Activated T-cell treated with anti-CD3 and anti-CD28 coated beads for 4 hours (primary cell): ENCODE measurements around the gene UGT1A4.

Experiments
- DNase-seq: peaks from one replicate; pipeline ENCODE4 v3.0.0-alpha.2; 2020

The UGT1A4 gene

GRCh38 chr2:233792720-233793119, 74.2 kb downstream of the UGT1A4 start:
- DNase-seq, result no peak

DNA sequence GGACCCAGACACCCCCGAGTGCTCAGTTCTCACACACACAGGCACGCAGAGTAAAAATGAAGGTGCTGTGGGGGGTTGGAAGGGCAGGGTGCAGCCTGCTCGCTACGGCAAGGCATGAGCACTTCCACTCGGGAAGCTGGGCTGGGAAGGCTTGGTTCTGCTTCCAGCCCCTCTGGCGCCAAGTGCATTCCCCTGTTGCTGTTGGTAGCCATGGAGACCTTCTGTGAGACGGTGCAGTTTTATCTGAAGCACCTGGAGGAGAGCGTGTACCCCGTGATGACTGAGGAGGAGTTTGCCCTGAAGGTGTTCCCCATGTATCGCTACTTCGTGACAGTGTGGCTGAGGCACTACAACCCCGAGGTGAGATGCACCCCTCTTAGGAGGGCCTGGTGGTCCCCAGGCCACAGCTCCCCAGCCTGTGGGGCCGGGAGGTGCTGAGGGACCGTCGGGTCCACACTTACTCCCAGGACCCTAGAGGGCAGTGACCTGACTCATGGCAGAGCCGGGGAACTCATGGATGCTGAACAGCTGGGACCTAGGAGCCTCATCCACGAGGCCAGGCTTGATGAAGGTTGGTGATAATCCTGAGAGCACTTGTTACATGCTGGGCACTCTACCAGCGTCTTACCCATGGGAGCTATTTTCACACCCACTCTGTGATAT, 75.1 kb downstream of the UGT1A4 start:
- DNase-seq, result no peak

- no peak for DNase-seq
These were observed 75.7 kb downstream of the UGT1A4 start for GRCh38 chr2:233794128-233794658.

GRCh38 chr2:233795735-233796171, 77.2 kb downstream of the UGT1A4 start:
- DNase-seq, result no peak

GRCh38 chr2:233796254-233796653, 77.7 kb downstream of the UGT1A4 start:
- no peak for DNase-seq

DNA sequence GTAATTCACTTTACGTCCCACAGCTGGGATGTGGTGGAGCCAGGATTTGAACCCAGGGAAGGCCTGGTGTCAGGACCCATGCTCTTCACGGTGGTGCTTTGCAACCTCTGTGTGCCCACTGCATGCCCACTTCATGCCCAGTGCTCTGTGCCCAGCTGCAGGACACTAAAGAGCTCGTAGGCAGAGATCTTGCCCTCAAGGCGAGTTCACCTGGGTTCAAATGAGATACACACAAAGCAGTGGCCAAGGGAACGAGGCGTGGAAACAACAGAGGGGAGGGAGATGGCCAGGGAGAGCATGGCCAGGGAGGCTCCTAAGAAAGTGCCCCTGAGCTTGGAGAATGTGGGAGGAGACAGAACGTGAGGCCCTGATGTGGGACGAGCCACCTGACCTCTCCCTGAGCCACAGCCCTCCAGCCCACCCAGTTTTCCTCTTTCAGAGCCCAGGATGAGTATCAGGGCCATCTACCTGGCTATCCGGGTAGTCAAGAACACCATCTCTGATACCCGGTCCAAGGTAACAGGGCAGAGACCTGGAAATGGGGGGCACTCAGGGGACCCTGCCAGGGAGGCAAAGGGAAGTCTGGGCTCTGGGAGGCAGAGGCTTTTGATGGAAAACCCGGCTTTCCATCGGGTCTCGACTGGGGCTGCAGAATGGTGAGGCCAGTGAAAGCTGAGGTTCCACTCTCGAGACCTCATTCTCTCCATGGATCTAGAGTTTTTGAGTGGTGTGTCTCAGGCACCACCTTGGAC, 80.0 kb downstream of the UGT1A4 start:
- DNase-seq, result no peak

- no peak for DNase-seq
These were observed 80.6 kb downstream of the UGT1A4 start for GRCh38 chr2:233799087-233799665.

DNA sequence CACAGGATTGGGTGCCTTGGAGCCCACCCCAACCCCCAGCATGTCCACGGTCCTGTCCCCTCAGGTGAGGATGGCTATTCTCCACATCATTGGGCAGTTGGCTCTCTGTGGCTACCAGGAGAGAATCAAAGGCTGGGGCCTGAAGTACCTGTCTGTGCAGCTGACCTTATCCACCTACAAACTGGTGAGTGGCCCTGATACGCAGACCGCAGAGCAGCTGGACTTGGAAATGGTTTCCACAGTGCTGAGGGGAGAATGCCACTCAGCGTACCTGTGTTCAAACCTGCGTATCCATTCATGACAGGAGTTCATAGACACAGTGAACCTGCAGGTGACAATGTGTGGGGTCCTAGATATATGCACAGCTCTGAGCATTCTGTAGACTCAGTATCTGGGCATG, 81.2 kb downstream of the UGT1A4 start:
- no peak for DNase-seq

DNA sequence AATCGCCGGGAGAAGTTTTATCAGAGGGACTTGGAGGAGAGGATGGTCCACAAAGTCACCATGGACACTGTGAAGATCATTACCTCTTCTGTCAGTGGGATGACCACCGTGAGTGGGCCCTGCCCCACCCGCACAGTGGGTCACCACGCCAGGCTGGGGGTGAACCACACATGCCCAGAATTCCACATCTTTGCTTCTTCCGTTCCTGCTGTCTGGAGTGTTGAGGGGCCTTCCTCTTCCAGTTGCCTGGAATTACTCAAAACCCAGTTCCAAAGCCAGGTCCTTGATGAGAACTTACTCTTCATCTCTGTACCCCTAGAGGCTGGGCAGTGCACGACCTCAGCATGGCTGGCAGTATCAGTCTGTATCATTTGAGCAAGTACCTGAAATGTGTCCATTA, 81.7 kb downstream of the UGT1A4 start:
- DNase-seq, result no peak

DNA sequence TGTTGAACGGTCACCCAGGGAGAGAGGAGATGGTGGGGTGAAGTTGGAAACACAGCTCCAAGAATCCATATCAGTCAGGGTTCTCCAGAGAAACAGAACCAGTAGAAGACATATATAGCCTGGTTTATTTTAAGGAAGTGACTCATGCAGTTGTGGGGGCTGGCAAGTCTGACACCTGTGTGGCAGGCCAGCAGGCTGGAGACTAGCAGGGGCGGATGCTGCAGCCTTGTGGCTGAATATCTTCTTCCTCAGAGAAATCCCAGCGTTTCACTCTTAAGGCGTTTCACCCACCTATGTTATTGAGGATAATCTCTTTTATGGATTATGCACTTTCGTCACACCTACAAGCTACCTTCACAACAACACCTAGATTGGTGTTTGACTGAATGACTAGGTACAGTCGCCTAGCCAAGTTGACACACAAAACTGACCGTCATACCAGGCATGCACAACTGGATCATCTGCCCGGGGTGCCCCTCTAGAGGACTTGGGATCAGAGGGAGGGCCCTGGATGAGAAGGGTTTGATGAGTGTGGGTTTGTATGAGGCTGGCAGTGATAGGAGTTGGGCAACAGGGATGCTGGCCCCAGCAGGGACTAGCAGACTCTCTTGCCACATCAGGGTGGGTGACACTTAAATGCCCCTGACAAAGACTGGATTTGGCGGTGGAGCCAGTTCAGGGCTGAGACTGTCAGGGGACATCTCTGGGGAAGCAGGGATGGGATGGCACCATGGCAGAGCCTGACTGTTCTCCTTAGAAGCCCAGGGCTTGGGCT, 83.0 kb downstream of the UGT1A4 start:
- no peak for DNase-seq

DNA sequence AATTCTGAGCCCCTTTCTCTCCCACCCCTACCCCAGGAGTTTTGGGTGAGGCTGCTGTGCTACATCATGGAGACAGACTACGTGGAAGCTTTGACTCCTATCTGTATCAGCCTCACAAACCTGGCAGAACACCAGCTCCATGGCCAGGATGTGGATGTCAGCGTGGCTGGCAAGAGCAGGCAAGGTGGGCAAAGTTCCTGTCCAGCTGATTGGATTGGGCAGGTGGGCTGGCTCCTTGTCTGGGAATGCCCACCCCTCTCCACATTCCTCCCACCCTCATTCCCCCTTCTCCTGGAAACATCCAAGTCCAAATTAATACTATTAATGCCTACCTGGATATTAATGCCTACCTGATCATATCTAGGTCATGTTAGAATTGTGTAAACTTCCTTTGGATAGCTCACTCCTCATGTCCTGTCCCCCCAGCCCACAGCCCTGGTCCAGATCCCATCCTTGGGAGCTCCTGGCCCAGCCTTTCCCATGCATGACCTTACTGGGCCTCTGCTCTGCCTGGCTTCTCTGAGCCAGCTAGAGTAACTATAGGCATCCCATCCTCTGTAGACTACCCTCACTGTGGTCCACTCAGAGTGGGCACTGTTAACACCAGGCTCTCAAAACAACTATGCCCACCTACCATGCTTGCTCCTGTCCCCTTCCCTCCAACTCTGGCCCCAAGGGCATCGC, 83.7 kb downstream of the UGT1A4 start:
- no peak for DNase-seq

DNA sequence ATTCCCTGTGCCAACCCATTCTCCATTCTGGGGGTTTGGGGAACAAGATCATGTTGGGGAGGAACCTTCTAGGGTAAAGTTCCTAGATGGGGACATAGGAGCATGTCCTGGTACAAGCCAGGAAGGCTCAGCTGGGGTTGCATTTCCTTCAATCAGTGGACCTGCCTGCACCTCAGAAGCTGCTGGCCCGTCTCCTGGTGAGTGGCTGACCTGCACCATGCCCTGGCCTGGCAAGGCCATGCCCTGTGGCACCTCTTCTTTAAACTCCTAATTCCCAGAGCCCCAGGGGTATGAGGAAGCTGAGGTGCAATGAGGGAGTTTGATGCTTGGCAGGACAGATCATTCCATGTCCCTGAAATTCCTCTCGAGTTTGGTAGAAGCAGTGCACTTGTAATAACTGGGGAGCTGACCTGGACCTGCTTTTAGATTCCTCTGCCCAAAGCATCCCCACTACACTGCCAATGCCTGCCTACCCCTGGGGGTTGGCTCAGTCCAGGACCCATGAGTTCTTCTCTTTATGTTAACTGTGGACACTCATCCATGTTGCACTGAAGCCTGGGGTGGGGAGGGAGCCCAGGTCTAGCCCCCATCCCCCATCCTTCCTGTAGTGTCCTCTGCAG, 84.9 kb downstream of the UGT1A4 start:
- DNase-seq, result no peak

- no peak for DNase-seq
These were observed 85.5 kb downstream of the UGT1A4 start for GRCh38 chr2:233803994-233804393.

DNA sequence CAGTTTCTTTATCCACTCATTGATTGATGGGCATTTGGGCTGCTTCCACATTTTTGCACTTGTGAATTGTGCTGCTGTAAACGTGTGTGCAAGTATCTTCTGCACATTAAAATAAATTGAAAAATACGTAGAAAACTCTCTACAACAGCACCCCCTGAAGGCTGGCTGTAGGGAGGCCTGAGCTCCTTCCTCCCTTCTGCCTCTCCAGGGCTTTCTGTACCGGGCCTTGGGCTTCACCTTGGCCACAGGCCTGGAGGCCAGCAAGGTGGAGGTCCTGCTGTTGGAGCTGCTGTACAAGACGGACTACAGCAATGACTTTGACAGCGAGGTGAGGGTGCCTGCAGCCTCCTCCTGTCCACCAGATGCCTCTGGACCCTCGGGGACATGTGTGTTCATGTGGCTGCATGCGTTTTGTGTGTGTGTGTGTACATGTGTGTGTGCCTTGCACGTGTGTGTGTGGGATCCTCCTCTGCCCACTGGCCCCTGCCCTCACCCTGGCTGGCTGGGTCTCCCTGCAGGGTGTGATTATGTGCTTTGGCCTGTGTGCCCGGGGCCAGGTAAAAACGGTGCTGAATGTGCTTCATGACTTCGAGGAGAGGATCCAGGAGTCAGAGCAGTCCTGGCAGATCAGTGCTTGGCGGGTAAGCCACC, 88.8 kb downstream of the UGT1A4 start:
- no peak for DNase-seq

- DNase-seq, result no peak
These were observed 89.7 kb downstream of the UGT1A4 start for GRCh38 chr2:233807966-233808935.

- no peak for DNase-seq
These were observed 91.8 kb downstream of the UGT1A4 start for GRCh38 chr2:233810385-233810784.

GRCh38 chr2:233811087-233811486, 92.6 kb downstream of the UGT1A4 start:
- no peak for DNase-seq

GRCh38 chr2:233811732-233812131, 93.2 kb downstream of the UGT1A4 start:
- no peak for DNase-seq

DNA sequence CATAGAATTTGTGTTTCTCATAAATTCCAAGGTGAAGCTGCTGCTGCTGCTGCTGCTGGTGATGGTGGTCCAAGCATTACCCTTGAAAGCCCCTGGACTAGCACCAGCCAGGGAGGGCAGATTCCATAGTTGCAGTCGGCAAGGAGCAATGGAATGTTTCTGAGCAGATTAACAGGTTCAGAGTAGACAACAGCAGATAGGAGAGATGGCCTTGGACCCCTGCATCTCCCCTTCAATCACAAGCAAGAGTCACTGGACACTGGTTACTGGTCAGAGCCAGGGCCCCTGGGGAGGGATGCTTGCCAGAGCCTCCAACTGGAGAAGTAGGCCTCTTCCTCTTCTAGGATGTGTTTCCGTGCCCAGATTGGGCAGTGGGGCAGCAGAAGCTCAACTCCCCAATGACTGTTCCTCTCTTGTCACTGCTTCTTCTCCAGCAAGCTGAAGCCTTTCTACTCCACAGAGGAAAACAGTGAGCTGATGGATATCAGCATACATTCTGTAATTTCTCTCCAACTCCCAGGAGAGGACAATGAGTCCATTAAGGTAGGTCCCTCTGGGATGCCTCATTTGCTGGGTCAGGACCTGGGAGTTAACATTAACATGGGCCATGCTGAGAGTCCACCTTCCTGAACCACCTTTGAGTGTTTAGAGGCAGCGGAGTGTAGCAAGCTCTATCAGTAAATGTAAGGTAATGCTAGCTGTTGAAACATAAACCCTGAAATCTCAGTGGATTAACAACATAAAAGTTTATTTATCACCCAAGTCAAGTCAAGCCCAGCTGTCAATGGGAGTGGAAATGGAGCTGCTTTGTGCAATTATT, 94.9 kb downstream of the UGT1A4 start:
- DNase-seq, result no peak
